Epithelial cell of proximal tubule (primary cell): ENCODE data around the gene COL11A2. TPM values are rescaled to one million over a fixed set of nuclear protein-coding genes. Genes with fewer than 3 reads are reported as not detected.

Experiments used
- DNase-seq: peaks from one replicate; pipeline ENCODE4 v3.0.0-alpha.2; 2011; ENCODE audit warnings: low read depth
- H3K4me3 ChIP-seq: 2 replicates; pipeline ENCODE4 v1.5.1; 2011; ENCODE audit warnings: low read depth, mild to moderate bottlenecking, low read length
- total RNA-seq: library from RNA; depleted of rRNA; stranded (reverse); fragments of >200 nt; gene quantifications from 2 replicates; pipeline ENCODE4 v1.2.3, GENCODE V29; 2015
- TF ChIP-seq, protein P1 (sequence below): conservative IDR thresholded peaks from 2 replicates; pipeline ENCODE4 v1.5.1; 2012; ENCODE audit warnings: low read depth, mild to moderate bottlenecking, low read length

The COL11A2 gene
- total RNA-seq, 1 donor from 2014 or later, result 0.06 TPM

DNA sequence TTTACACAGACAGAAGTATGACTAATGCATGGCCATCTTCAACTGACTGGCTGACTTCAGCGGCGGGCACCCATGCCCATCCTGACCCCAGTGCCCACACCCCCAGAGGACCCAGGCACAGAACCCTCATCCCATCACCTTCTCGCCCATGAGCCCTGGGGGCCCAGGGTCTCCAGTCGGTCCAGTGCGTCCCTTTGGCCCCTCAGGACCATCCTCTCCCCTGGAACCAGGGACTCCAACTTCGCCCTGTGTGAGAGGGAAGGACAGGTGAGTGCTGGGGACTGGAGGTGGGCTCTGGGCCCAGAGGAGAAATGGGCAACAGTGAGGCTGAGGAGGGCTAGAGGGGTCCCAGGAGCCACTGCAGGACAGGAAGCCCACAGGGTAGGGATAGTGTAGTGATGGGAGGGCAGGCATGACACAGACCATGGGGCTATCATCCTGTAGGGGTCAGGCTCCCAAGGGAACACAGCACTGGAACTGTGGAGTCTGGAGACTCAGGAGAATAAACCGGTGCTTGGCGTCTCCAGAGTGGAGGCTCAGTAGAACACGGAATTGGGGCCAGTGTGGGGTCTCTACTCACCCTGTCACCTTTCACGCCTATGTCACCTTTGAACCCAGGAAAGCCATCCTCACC is 16.7 kb downstream of the COL11A2 start:
- DNase-seq, result no peak
- no peak overlapping the region for H3K4me3 ChIP-seq
- TF ChIP-seq, protein P1, sequence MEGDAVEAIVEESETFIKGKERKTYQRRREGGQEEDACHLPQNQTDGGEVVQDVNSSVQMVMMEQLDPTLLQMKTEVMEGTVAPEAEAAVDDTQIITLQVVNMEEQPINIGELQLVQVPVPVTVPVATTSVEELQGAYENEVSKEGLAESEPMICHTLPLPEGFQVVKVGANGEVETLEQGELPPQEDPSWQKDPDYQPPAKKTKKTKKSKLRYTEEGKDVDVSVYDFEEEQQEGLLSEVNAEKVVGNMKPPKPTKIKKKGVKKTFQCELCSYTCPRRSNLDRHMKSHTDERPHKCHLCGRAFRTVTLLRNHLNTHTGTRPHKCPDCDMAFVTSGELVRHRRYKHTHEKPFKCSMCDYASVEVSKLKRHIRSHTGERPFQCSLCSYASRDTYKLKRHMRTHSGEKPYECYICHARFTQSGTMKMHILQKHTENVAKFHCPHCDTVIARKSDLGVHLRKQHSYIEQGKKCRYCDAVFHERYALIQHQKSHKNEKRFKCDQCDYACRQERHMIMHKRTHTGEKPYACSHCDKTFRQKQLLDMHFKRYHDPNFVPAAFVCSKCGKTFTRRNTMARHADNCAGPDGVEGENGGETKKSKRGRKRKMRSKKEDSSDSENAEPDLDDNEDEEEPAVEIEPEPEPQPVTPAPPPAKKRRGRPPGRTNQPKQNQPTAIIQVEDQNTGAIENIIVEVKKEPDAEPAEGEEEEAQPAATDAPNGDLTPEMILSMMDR, result peak; percentile 32

DNA sequence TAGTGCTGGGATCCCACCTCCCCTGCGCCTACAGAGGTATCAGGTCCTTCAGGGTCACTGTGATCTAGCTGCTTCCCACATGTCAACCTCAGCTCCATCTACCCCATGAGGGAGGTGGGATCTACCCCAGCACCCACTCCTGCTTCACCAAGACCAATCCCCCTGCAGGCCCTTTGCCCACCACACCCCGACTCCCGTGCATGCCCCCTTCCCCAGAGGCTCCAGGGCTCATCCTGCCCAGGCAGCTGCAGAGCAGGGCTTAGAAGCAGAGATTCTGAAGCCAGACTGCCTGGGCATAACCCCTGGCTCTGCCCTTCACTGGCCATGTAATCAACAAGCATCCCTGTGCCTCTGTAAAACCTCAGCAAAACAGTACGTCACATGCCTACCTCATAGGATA is 17.5 kb downstream of the COL11A2 start:
- H3K4me3 ChIP-seq, result no peak overlapping the region
- TF ChIP-seq, protein P1, result no peak
- DNase-seq, result no peak

DNA sequence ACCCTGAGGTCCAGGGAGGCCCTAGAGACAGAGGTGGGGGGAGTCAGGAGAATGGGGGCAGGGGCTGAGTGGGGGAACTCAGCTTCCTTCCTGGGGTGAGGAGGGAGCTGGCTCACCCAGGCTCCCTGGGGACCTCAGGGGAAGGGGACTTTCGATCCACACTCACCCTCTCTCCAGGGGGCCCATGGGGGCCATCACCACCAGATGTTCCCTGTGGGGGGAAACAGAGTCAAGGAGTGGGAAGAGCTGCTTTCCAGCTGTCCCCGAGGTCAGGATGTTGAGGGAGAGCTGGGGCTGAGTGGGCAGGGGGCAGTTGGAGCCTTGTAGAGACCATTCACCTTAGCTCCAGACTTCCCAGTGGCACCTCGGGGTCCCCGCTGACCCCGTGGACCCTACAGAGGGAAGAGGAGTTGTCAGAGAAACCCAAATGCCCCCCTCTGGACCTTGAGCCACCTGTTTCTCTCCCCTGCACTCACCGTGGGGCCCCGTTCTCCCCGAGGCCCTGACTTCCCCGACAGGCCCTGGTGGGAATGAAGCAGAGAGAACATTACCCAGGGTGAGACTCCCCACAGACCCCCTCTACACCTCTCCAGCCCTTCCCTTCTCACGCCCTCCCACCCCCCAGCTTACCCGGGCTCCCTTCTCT is 18.6 kb downstream of the COL11A2 start:
- H3K4me3 ChIP-seq, result no peak overlapping the region
- TF ChIP-seq, protein P1, result no peak
- no peak for DNase-seq

DNA sequence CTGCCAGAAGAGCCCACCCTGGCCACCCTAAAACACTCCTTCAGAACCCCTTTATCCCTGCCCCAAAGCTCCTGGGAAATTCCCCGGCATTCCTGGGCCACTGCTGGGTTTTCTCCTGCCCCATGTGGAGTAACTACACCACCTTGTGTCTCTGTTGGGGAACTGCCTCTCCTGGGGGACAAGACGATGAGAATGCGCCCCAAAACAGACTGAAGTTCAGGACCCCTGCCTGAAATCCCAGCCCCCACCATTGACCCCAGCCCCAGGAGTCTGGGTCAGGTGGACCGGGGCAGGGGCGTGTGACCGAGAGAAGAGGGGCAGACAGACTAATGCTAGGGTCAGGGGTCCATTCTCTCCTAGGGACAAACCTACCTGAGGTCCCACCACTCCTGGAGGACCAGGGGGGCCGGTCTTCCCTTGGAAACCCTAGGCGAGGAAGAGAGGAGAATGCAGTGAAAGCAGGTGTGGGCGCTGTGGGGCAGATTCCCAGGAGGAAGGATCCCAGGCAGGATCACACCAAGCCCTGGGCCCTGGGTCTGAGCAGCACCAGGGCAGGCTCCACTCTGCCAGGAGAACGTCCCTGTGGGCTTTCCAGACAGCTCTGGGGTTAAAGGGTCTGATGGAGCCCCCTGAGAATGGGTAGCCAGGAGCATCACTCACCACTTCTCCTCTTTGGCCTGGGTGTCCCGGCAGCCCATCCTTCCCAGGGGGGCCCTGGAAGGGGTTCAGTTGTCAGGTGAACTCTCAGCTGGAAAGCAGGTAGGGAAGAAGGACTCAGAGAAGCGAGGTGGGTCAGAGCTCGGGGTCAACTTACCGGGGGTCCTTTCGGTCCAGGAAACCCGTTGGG is 19.4 kb downstream of the COL11A2 start:
- TF ChIP-seq, protein P1, result peak; percentile 80
- DNase-seq, result no peak

DNA sequence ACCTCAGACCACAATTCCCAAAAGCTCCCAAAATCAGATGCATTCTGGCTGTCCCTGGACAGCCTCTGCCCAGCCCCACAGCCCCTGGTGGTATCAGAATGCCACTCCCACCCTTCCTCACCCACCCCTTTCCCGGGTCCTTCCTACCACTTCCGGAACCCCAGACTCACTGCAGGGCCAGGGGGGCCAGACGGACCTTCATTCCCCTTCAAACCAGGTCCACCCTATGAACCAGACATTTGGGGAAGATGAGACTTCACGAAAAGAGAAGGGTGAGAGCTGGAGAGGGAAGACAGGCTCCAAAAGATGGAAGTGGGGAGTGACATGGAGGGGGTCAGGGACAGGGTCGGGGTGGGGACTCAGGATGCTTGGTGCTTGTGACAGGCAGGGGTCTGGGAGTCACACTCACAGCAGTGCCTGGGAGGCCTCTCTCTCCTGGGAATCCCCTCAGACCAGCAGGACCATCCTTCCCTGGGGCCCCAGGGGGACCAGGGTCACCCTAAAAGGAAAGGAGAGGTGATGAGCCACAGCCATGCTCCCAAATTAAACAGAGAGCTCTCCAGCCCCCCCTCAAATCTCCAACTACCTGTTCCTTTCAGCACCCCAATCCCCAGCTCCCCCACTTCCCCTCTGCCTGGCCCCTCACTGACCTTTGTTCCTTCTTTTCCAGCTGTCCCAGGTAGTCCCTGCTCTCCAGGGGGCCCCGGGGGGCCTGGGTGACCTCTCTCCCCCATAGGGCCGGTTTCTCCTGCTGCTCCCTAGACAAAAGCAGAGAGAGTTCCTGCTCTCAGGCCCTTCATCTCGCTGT is 20.2 kb downstream of the COL11A2 start:
- DNase-seq, result no peak
- TF ChIP-seq, protein P1, result no peak
- no peak overlapping the region for H3K4me3 ChIP-seq

More for the DNA sequence above, 19.4 kb downstream of the COL11A2 start:
- no peak overlapping the region for H3K4me3 ChIP-seq

DNA sequence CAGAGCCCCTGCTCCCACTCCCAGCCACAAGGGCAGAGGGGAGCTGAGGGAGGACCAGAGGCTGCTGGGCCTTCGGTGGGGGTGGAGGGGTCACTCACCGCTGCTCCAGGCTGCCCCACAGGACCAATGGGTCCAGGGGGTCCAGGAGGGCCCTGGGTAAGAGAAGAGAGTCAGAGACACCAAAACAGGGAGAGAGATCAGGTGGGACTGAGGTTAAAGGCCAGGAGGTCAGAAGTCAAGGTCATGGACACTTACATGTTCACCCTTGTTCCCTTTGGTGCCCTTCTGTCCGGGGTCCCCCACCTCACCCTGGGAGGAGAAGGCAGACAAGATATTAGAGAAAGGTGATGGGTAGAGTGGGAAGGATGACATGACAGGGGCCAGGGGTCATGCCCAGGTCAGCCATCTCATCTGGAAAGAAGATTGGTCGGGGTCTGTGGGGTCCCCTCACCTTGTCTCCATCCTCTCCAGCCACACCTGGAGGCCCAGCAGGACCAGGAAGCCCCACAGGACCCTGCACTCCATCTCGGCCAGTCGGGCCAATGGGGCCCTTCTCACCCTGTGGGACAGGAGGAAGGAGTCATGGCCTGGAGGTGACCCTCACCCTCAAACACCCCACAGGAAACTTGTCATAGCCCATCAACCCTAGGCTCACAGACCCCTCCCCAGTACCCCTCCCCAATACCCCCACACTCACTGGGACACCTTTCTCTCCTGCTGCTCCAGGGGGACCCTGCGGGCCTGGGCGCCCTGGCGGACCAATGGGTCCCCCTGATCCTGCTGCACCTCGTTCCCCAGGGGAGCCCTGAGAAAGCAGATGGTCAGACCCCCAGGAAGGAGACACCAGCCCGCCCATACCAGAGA is 21.0 kb downstream of the COL11A2 start:
- H3K4me3 ChIP-seq, result no peak overlapping the region
- no peak for DNase-seq
- TF ChIP-seq, protein P1, result no peak
